ENCODE measurements around the gene PRL.

GRCh38 chr6:22247916-22248482, 48.8 kb downstream of the PRL start:
- TF ChIP-seq, protein P1, sequence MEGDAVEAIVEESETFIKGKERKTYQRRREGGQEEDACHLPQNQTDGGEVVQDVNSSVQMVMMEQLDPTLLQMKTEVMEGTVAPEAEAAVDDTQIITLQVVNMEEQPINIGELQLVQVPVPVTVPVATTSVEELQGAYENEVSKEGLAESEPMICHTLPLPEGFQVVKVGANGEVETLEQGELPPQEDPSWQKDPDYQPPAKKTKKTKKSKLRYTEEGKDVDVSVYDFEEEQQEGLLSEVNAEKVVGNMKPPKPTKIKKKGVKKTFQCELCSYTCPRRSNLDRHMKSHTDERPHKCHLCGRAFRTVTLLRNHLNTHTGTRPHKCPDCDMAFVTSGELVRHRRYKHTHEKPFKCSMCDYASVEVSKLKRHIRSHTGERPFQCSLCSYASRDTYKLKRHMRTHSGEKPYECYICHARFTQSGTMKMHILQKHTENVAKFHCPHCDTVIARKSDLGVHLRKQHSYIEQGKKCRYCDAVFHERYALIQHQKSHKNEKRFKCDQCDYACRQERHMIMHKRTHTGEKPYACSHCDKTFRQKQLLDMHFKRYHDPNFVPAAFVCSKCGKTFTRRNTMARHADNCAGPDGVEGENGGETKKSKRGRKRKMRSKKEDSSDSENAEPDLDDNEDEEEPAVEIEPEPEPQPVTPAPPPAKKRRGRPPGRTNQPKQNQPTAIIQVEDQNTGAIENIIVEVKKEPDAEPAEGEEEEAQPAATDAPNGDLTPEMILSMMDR (IDR thresholded peaks at IDR 0.05), result no peak
- TF ChIP-seq POLR2A (IDR thresholded peaks at IDR 0.05), result no peak
